HepG2 (cell line): ENCODE results near the gene COQ8B. TPM values are rescaled to one million over a fixed set of nuclear protein-coding genes. Genes with fewer than 3 reads are reported as not detected.

Experiments used
- ATAC-seq: fragments of 200-7000 bp; cut with Tn5 transposase; 3 replicates; pipeline ENCODE4 v1.9.1; 2020; ENCODE audit warnings: mild to moderate bottlenecking, moderate library complexity
- BruUV-seq: library from RNA; stranded (reverse); fragments of 400-500 nt; replicated peaks from 2 replicates; lab custom pipeline; 2021; lab: Mats Ljungman, UMichigan
- CTCF ChIA-PET: fragments of 300-600 bp; formaldehyde crosslinking; extraction: SDS; loops from one replicate; lab custom pipeline; 2021; ENCODE audit warnings: low total read pairs, inconsistent platforms, low intra/inter-chr PET ratio; lab: Yijun Ruan, JAX
- POLR2A ChIA-PET: fragments of 350-600 bp; sonication (Branson Sonifier 250); formaldehyde crosslinking; loops from one replicate; lab custom pipeline; 2020; ENCODE audit warnings: antibody characterized with exemption, inconsistent platforms; lab: Yijun Ruan, JAX
- DNase-seq: peaks from one replicate; pipeline ENCODE4 v3.0.0-alpha.2; 2015; ENCODE audit warnings: low spot score
- FAIRE-seq: peaks from 3 replicates; lab custom pipeline; 2011; peaks lifted over from hg19 to GRCh38; lab: Jason Lieb, UNC
- H2AFZ ChIP-seq: one replicate; pipeline ENCODE4 v1.6.1; 2011; ENCODE audit warnings: low read length, inconsistent platforms
- H3K27ac ChIP-seq: fragments of 300-600 bp; 3 replicates; pipeline ENCODE4 v1.8.0; 2011; ENCODE audit warnings: mixed run types, mild to moderate bottlenecking, mixed read lengths, low read length, inconsistent platforms; ENCODE audit not compliant: insufficient read depth; ENCODE audit errors: extremely low read length
- H3K27me3 ChIP-seq, 2 experiments: fragments of 200-600 bp in 1 of 2; 2 replicates in 1 of 2; 3 replicates in 1 of 2; pipeline versions ENCODE4 v1.6.0 to v1.8.0; 2011; ENCODE audit warnings: low read length in 2 of 2, mild to moderate bottlenecking in 2 of 2, moderate library complexity in 2 of 2, inconsistent platforms in 1 of 2; ENCODE audit not compliant: insufficient read depth in 2 of 2, control insufficient read depth in 1 of 2
- H3K36me3 ChIP-seq, 2 experiments: fragments of 200-600 bp in 1 of 2; replicated peaks in 1 of 2; 2 replicates in 1 of 2; 3 replicates in 1 of 2; pipeline versions ENCODE4 v1.5.1 to v1.8.0; 2011; ENCODE audit warnings: low read length in 2 of 2, inconsistent platforms in 1 of 2; ENCODE audit not compliant: insufficient read depth in 2 of 2, control insufficient read depth in 1 of 2
- H3K4me1 ChIP-seq: 2 replicates; pipeline ENCODE4 v1.5.1; 2012; ENCODE audit warnings: low read length, inconsistent platforms; ENCODE audit not compliant: insufficient read depth
- H3K4me2 ChIP-seq: 2 replicates; pipeline ENCODE4 v1.6.0; 2011; ENCODE audit warnings: low read depth, low read length, inconsistent platforms
- H3K4me3 ChIP-seq, 3 experiments: fragments of 200-600 bp in 1 of 3; sonication (generic), shearing (Covaris generic) in 1 of 3; replicated peaks in 1 of 3; 2 replicates each; pipeline ENCODE4 v1.5.1; 2011 to 2016; ENCODE audit warnings: low read length in 3 of 3, inconsistent platforms in 2 of 3, low read depth in 2 of 3, mild to moderate bottlenecking in 2 of 3, control low read depth in 1 of 3, mixed read lengths in 1 of 3; ENCODE audit not compliant: insufficient read depth in 1 of 3
- H3K79me2 ChIP-seq: one replicate; pipeline ENCODE4 v1.6.1; 2011; ENCODE audit warnings: low read length, inconsistent platforms; ENCODE audit not compliant: insufficient read depth
- H3K9ac ChIP-seq: 2 replicates; pipeline ENCODE4 v1.6.0; 2011; ENCODE audit warnings: mild to moderate bottlenecking, low read depth, low read length, inconsistent platforms; ENCODE audit not compliant: insufficient read depth
- H3K9me3 ChIP-seq: 2 replicates; pipeline ENCODE4 v1.5.1; 2012; ENCODE audit warnings: mild to moderate bottlenecking, low read length
- H4K20me1 ChIP-seq: 2 replicates; pipeline ENCODE4 v1.6.0; 2011; ENCODE audit warnings: inconsistent platforms, mild to moderate bottlenecking, low read length, moderate library complexity; ENCODE audit not compliant: insufficient read depth
- AGO1 ChIP-seq: fragments of 200-400 bp; formaldehyde crosslinking; IDR thresholded peaks from 2 replicates; pipeline ENCODE4 v1.6.1; 2017; ENCODE audit warnings: mild to moderate bottlenecking, low read depth, low read length, moderate library complexity; ENCODE audit not compliant: poor library complexity, severe bottlenecking
- AHR ChIP-seq: IDR thresholded peaks from 2 replicates; pipeline ENCODE4 v1.6.1; 2018; ENCODE audit warnings: missing genetic modification reagents, missing compliant biosample characterization
- HMGA1 ChIP-seq: sonication (generic); formaldehyde crosslinking; conservative IDR thresholded peaks from 2 replicates; pipeline ENCODE4 v1.4.0; 2020; ENCODE audit warnings: missing genetic modification reagents
- JARID2 ChIP-seq: sonication (generic); formaldehyde crosslinking; IDR thresholded peaks from 2 replicates; pipeline ENCODE4 v1.8.1; 2023; ENCODE audit warnings: missing genetic modification reagents, inconsistent platforms; ENCODE audit not compliant: insufficient replicate concordance
- KAT7 ChIP-seq: IDR thresholded peaks from 2 replicates; pipeline ENCODE4 v1.6.1; 2018; ENCODE audit warnings: borderline replicate concordance, missing compliant biosample characterization
- MEIS1 ChIP-seq: sonication (generic); formaldehyde crosslinking; IDR thresholded peaks from 2 replicates; pipeline ENCODE4 v1.9.0; 2021; ENCODE audit warnings: mild to moderate bottlenecking, missing genetic modification reagents, moderate library complexity, borderline replicate concordance
- SRY ChIP-seq: sonication (generic); formaldehyde crosslinking; IDR thresholded peaks from 2 replicates; pipeline ENCODE4 v1.8.0; 2022; ENCODE audit warnings: mild to moderate bottlenecking, missing genetic modification reagents
- TBP ChIP-seq: sonication (generic); formaldehyde crosslinking; IDR thresholded peaks from 2 replicates; pipeline ENCODE4 v1.5.0; 2020; ENCODE audit warnings: missing genetic modification reagents
- ZBTB20 ChIP-seq: sonication (generic); formaldehyde crosslinking; IDR thresholded peaks from 2 replicates; pipeline ENCODE4 v1.8.1; 2023; ENCODE audit warnings: missing genetic modification reagents, low read depth, mild to moderate bottlenecking, borderline replicate concordance
- ZBTB8A ChIP-seq: sonication (generic); formaldehyde crosslinking; IDR thresholded peaks from 2 replicates; pipeline ENCODE4 v1.4.0; 2020; ENCODE audit warnings: mild to moderate bottlenecking, low read depth, missing genetic modification reagents, borderline replicate concordance
- ZNF33A ChIP-seq: sonication (generic); formaldehyde crosslinking; IDR thresholded peaks from 2 replicates; pipeline ENCODE4 v1.5.1; 2020; ENCODE audit warnings: missing genetic modification reagents, mild to moderate bottlenecking, moderate library complexity, borderline replicate concordance
- ZNF34 ChIP-seq: sonication (generic); formaldehyde crosslinking; IDR thresholded peaks from 2 replicates; pipeline ENCODE4 v1.4.0; 2020; ENCODE audit warnings: mild to moderate bottlenecking, missing genetic modification reagents, borderline replicate concordance
- ZNF674 ChIP-seq: sonication (generic); formaldehyde crosslinking; IDR thresholded peaks from 2 replicates; pipeline ENCODE4 v1.5.0; 2020; ENCODE audit warnings: low read depth, mild to moderate bottlenecking, missing genetic modification reagents
- ZNF792 ChIP-seq: IDR thresholded peaks from 2 replicates; pipeline ENCODE4 v1.6.1; 2016
- ZXDC ChIP-seq: sonication (generic); formaldehyde crosslinking; IDR thresholded peaks from 2 replicates; pipeline ENCODE4 v1.5.0; 2020; ENCODE audit warnings: mild to moderate bottlenecking, missing genetic modification reagents
- WGBS: methylation state at CpG from one replicate; pipeline ENCODE4 v1.1.6; 2017; ENCODE audit warnings: low lambda C conversion rate; 5-methylcytosine and 5-hydroxymethylcytosine counted together
- in situ Hi-C: cut with HindIII; loops from 2 replicates; pipeline ENCODE4 v1.10.0; 2017; ENCODE audit warnings: low pct_unique_long_range_greater_than_20kb; ENCODE audit not compliant: extremely low pct_ligation_motif_present
- intact Hi-C: fragments of 100-400 bp; cut with micrococcal nuclease; formaldehyde crosslinking; loops from one replicate; pipeline ENCODE4 v1.10.0; 2022; ENCODE audit not compliant: unreplicated experiment
- polyA plus RNA-seq, 8 experiments: library from polyadenylated mRNA; depleted of rRNA in 3 of 8; stranded (reverse) in 7 of 8; unstranded in 1 of 8; fragments of >200 nt; fragmentation: Illumina TruSeq in 4 of 8; extraction: Trizol in 4 of 8; gene quantifications; 2 replicates each; pipeline versions ENCODE4 v1.2.1 to v1.2.3, GENCODE V29; 2011 to 2016; ENCODE audit warnings: low read depth in 4 of 8, missing spikeins in 1 of 8, mixed read lengths in 1 of 8; ENCODE audit not compliant: insufficient read depth in 1 of 8
- total RNA-seq, 5 experiments: library from RNA; depleted of rRNA; stranded (reverse); fragments of >200 nt; fragmentation: Illumina TruSeq; extraction: Trizol; gene quantifications; 2 replicates each; pipeline ENCODE4 v1.2.3, GENCODE V29; 2016; ENCODE audit warnings: low read depth in 1 of 5
- TF ChIP-seq, protein P1 (sequence below): IDR thresholded peaks from 2 replicates; pipeline ENCODE4 v1.6.1; 2012; ENCODE audit warnings: low read length, improper control_type of control experiment
- TF ChIP-seq, protein P2 (sequence below): IDR thresholded peaks from 2 replicates; pipeline ENCODE4 v1.6.1; 2016; ENCODE audit warnings: missing biosample characterization, missing genetic modification reagents, low read depth
- TF ChIP-seq, protein P3 (sequence below): sonication (generic); formaldehyde crosslinking; IDR thresholded peaks from 2 replicates; pipeline ENCODE4 v1.4.0; 2020; ENCODE audit warnings: mild to moderate bottlenecking, missing genetic modification reagents

COQ8B gene
- total and polyA plus RNA-seq, 2 of the 13 experiments (the other 11 are each of a cell fraction or from before 2014, with no cell fraction given): 12.3 to 17.2 TPM

- ChIA-PET CTCF (no interaction called here), POLR2A (no interaction called here)
- H3K4me2 ChIP-seq: no peak overlapping the region
- no TSS peak for BruUV-seq
- H3K9ac ChIP-seq: no peak overlapping the region
- ATAC-seq (no peak), FAIRE-seq (no peak), DNase-seq (no peak)
- H3K27ac ChIP-seq: no peak overlapping the region
- no peaks in the 10 kb centered on the region for H4K20me1 ChIP-seq
- no peaks in the 10 kb centered on the region for H3K4me1 ChIP-seq
- H2AFZ ChIP-seq: no peak overlapping the region
- H3K9me3 ChIP-seq: no peaks in the 10 kb centered on the region
- no peaks in the 10 kb centered on the region for H3K79me2 ChIP-seq
- in situ Hi-C loops (no loop called here), intact Hi-C loops (no loop called here)
- H3K4me3 ChIP-seq: no peak overlapping the region
- 88% methylated on average over 9 of the region's 9 CpGs for WGBS
- H3K27me3 ChIP-seq: no peaks in the 10 kb centered on the region
- no peaks in the 10 kb centered on the region for H3K36me3 ChIP-seq
- no peak for TF ChIP-seq ZNF792
- TF ChIP-seq, protein P1, sequence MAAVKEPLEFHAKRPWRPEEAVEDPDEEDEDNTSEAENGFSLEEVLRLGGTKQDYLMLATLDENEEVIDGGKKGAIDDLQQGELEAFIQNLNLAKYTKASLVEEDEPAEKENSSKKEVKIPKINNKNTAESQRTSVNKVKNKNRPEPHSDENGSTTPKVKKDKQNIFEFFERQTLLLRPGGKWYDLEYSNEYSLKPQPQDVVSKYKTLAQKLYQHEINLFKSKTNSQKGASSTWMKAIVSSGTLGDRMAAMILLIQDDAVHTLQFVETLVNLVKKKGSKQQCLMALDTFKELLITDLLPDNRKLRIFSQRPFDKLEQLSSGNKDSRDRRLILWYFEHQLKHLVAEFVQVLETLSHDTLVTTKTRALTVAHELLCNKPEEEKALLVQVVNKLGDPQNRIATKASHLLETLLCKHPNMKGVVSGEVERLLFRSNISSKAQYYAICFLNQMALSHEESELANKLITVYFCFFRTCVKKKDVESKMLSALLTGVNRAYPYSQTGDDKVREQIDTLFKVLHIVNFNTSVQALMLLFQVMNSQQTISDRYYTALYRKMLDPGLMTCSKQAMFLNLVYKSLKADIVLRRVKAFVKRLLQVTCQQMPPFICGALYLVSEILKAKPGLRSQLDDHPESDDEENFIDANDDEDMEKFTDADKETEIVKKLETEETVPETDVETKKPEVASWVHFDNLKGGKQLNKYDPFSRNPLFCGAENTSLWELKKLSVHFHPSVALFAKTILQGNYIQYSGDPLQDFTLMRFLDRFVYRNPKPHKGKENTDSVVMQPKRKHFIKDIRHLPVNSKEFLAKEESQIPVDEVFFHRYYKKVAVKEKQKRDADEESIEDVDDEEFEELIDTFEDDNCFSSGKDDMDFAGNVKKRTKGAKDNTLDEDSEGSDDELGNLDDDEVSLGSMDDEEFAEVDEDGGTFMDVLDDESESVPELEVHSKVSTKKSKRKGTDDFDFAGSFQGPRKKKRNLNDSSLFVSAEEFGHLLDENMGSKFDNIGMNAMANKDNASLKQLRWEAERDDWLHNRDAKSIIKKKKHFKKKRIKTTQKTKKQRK: no peak
- TF ChIP-seq ZNF674 (CRISPR knock-in tag): no peak
- no peak for TF ChIP-seq ZXDC (CRISPR knock-in tag)
- TF ChIP-seq, protein P2, sequence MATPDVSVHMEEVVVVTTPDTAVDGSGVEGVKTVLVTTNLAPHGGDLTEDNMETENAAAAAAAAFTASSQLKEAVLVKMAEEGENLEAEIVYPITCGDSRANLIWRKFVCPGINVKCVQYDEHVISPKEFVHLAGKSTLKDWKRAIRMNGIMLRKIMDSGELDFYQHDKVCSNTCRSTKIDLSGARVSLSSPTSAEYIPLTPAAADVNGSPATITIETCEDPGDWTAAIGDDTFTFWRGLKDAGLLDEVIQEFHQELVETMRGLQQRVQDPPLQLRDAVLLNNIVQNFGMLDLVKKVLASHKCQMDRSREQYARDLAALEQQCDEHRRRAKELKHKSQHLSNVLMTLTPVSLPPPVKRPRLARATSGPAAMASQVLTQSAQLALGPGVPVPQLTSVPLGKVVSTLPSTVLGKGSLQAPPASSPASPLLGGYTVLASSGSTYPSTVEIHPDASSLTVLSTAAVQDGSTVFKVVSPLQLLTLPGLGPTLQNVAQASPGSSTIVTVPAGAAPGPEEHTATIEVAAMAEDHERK (CRISPR knock-in tag): no peak
- no peak for TF ChIP-seq ZNF34 (CRISPR knock-in tag)
- TF ChIP-seq TBP (CRISPR knock-in tag): no peak
- TF ChIP-seq MEIS1 (CRISPR knock-in tag): no peak
- TF ChIP-seq AHR (CRISPR knock-in tag): no peak
- no peak for TF ChIP-seq AGO1
- no peak for TF ChIP-seq KAT7 (CRISPR knock-in tag)
- TF ChIP-seq, protein P3, sequence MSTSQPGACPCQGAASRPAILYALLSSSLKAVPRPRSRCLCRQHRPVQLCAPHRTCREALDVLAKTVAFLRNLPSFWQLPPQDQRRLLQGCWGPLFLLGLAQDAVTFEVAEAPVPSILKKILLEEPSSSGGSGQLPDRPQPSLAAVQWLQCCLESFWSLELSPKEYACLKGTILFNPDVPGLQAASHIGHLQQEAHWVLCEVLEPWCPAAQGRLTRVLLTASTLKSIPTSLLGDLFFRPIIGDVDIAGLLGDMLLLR (CRISPR knock-in tag): no peak
- no peak for TF ChIP-seq ZNF33A
- no peak for TF ChIP-seq ZBTB8A (CRISPR knock-in tag)
- no peak for TF ChIP-seq SRY (CRISPR knock-in tag)
- no peak for TF ChIP-seq JARID2
- TF ChIP-seq HMGA1 (CRISPR knock-in tag): no peak
- no peak for TF ChIP-seq ZBTB20
Measured at GRCh38 chr19:40683437-40683836, 33.2 kb downstream of the COQ8B start.
